Measurements from ENCODE around the gene NCOR1. TPM values are rescaled to one million over a fixed set of nuclear protein-coding genes. Genes with fewer than 3 reads are reported as not detected.
A peak's percentile ranks its signal among the peaks of the same experiment; 100 is the strongest.

Gene NCOR1
- total and polyA plus RNA-seq, 9 of the 15 experiments (the other 6 are each of a cell fraction or from before 2014, with no cell fraction given) = 20.2 to 66.5 (median 50.9) TPM

GRCh38 chr17:15999141-15999973 is 216.0 kb downstream of the NCOR1 start, which contains the start of the genes TTC19 and ZSWIM7 (continued):
- TF ChIP-seq MNT (conservative IDR thresholded peaks at IDR 0.05) (peak; percentile 83 to 94), BCLAF1 (IDR thresholded peaks at IDR 0.05; ENCODE audit: borderline replicate concordance in 1 of 2, control insufficient read depth in 1 of 2, low read depth in 2 of 2, low read length in 1 of 2) (no peak), CHD1 (IDR thresholded peaks at IDR 0.05; ENCODE audit: low read length) (no peak), NELFE (IDR thresholded peaks at IDR 0.05; ENCODE audit: insufficient read depth, insufficient read length) (no peak), ZNF347 (CRISPR knock-in tag; IDR thresholded peaks at IDR 0.05; ENCODE audit: low read depth) (no peak), ZNF3 (CRISPR knock-in tag; IDR thresholded peaks at IDR 0.05) (no peak), ZC3H8 (IDR thresholded peaks at IDR 0.05) (no peak), ZNF586 (CRISPR knock-in tag; conservative IDR thresholded peaks at IDR 0.05) (no peak), ZFP36 (IDR thresholded peaks at IDR 0.05; ENCODE audit: low read depth, low read length, partially characterized antibody) (no peak), MIER1 (IDR thresholded peaks at IDR 0.05; ENCODE audit: low read depth) (no peak), ESRRA (IDR thresholded peaks at IDR 0.05; ENCODE audit: borderline replicate concordance, low read depth) (peak; percentile 67; the same call in 1 of the 2 replicates), ZNF318 (IDR thresholded peaks at IDR 0.05; ENCODE audit: borderline replicate concordance in 1 of 2, low read depth in 1 of 2) (no peak), NBN (IDR thresholded peaks at IDR 0.05; ENCODE audit: low read depth) (peak; percentile 79; the same call in 1 of the 2 replicates), TCF7L2 (IDR thresholded peaks at IDR 0.05; ENCODE audit: low read depth, low read length) (no peak)
